HG02588 (cell line): Measurements from ENCODE around the gene BECN2.

Experiments used
- ATAC-seq: cut with Tn5 transposase; IDR thresholded peaks from one replicate; pipeline ENCODE4 v1.9.1; 2021; ENCODE audit warnings: mild to moderate bottlenecking, moderate library complexity; ENCODE audit not compliant: unreplicated experiment

BECN2 gene

DNA sequence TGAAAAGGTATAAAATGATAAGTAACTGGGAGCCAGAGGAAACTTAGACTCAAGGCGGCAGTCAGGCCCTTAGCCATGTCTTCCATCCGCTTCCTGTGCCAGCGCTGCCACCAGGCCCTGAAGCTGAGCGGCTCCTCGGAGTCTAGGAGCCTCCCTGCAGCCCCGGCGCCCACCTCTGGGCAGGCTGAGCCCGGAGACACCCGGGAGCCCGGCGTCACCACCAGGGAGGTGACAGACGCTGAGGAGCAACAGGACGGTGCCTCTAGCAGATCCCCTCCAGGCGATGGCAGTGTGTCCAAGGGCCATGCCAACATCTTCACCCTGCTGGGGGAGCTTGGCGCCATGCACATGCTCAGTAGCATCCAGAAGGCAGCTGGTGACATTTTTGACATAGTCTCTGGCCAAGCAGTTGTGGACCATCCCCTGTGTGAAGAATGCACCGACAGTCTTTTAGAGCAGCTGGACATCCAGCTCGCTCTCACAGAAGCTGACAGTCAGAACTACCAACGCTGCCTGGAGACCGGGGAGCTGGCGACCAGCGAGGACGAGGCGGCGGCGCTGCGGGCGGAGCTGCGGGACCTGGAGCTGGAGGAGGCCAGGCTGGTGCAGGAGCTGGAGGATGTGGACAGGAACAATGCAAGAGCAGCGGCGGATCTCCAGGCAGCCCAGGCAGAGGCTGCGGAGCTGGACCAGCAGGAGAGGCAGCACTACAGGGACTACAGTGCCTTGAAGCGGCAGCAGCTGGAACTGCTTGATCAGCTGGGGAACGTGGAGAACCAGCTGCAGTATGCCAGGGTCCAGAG is at the start of gene BECN2:
Gene BECN2, plus strand, starts transcription at position 76 of the 803 bp plus-strand sequence. Its CDS starts 0 bp downstream, at position 76.
- ATAC-seq = no peak

GRCh38 chr1:241916196-241916595 is 41.4 kb upstream of the BECN2 start:
- ATAC-seq = no peak

GRCh38 chr1:241917487-241917886 is 40.1 kb upstream of the BECN2 start:
- no peak for ATAC-seq

- no peak for ATAC-seq
Measured at GRCh38 chr1:241918879-241919278, 38.7 kb upstream of the BECN2 start.

GRCh38 chr1:241924080-241924808 is 33.3 kb upstream of the BECN2 start:
- ATAC-seq = no peak

DNA sequence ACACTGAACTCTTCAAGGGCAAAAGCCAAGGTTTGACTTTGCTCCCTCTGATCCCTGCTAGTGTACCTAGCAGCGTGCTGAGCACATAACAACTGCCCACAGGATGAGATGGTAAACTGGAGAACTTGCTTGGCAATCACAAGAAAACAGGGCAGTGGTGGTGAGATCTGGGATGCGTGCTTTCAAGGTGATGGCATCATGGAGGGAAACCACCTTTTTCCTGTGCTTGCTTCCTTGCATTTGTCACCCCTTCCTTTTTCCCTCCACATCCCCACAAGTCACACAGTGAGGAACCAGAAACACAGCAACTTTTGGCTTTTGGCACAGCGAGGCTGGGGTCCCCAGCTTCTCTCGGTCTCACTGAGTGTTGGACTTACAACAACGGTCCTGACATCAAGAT is 31.4 kb upstream of the BECN2 start:
- no peak for ATAC-seq

GRCh38 chr1:241927321-241927720 is 30.2 kb upstream of the BECN2 start:
- no peak for ATAC-seq

GRCh38 chr1:241932845-241933244 is 24.7 kb upstream of the BECN2 start:
- ATAC-seq = no peak

GRCh38 chr1:241934201-241934848 is 23.2 kb upstream of the BECN2 start:
- no peak for ATAC-seq

DNA sequence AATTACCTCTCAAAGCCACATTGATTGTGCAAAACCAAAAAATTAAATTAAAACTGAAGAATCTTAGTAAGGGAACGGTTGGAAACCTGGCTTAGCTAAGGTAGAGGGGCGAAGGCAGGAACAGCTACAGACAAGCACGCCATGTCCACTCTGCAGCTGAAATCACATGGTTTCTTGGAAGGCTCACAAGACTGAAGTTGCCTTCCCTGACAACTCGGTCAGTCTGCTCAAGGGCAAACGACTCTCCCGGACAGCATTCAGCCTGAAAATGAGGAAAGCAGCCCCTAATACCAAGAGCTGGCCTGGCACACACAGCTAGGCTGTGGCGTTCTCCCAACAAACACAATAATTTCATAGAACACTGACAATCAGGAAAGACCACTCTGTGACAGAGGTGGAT is 22.7 kb upstream of the BECN2 start:
- no peak for ATAC-seq

DNA sequence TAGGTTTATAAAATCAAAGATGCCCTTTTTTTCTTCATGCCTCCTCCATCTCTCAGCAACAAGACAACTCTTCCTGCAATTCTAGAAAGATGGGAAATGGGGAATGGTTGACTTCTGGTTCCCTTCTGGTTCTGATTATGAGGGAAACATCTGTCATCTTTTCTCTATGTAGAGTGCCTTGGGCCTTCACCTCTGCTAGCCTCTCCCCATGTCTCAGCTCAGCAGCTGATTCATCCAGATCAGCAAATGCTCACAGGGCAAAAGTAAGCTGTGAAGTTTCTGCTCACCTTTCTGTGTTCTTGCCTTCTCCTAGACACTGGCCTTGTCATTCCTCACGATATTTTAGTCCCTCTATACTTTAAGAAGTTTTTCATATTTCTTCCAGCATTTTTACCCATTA is 17.8 kb upstream of the BECN2 start:
- no peak for ATAC-seq

DNA sequence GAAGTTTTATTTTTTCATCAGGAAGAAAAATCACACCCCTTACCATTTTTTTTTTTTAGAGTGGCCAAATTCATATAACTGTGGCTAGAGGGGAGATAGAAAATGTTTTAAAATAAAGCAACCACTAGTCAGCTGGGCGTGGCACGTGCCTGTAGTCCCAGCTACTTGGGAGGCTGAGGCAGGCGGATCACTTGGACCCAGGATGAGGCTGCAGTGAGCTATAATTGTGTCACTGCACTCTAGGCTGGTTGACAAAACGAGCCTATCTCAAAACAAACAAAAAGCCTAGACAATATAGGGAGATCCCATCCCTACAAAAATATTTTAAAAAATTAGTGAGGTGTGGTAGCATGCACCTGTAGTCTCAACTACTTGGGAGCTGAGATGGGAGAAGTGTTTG is 14.8 kb upstream of the BECN2 start:
- ATAC-seq = no peak

GRCh38 chr1:241944300-241944699 is 13.3 kb upstream of the BECN2 start:
- no peak for ATAC-seq

DNA sequence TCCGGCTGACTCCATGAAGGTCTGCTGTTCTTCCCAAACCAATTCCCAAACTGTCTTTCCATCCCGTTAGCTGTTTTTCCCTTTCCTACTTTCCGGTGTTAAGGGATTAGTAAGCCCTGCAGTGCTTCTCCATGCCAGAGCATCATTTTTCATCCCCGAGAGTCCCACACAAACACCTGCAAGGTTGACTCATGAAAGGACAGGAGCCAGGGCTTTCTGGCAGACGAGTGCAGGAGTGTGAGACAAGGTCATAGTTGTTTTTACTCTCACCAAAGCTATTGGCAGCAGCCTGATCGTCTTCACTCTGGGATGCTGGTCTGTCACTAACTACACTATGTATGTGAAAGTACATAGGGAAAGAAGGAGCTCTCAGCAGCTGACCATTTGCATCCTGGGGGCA is 10.2 kb upstream of the BECN2 start:
- no peak for ATAC-seq

GRCh38 chr1:241950390-241950789 is 7.2 kb upstream of the BECN2 start:
- no peak for ATAC-seq

DNA sequence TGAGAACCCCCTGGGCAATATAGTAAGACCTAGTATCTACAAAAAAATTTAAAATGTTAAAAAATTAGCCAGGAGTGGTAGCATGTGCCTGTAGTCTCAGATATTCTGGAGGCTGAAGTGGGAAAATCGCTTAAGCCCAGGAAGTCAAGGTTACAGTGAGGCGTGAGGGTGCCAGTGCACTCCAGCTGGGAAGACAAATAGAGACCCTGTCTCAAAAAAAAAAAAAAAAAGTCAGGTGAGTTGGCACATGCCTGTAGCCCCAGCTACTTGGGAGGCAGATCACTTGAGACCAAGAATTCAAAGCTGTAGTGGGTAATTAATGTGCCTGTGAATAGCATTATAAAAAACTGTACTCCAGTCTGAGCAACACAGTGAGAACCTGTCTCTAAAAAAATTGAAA is 4.6 kb downstream of the BECN2 start:
- no peak for ATAC-seq

GRCh38 chr1:241963722-241964121 is 6.2 kb downstream of the BECN2 start:
- ATAC-seq = no peak

- ATAC-seq = no peak
Measured at GRCh38 chr1:241964550-241965282, 7.1 kb downstream of the BECN2 start.

DNA sequence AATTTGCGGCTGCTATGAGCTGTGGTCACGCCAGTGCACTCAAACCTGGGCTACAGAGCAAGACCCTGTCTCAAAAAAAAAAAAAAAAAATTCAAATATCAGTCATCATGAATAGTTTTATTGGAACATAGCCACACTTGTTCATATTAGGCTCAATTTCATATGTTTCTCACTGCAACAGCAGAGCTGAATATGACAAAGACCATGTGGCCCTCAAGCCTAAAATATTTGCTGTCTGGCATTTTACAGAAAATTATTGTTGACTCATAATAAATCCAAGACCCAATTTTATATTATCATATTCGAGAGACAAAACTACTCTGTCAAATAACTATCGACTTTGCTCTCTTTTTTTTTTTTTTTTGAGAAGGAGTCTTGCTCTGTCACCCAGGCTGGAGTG is 11.0 kb downstream of the BECN2 start:
- ATAC-seq = no peak

- no peak for ATAC-seq
Measured at GRCh38 chr1:241972703-241973369, 15.3 kb downstream of the BECN2 start.

DNA sequence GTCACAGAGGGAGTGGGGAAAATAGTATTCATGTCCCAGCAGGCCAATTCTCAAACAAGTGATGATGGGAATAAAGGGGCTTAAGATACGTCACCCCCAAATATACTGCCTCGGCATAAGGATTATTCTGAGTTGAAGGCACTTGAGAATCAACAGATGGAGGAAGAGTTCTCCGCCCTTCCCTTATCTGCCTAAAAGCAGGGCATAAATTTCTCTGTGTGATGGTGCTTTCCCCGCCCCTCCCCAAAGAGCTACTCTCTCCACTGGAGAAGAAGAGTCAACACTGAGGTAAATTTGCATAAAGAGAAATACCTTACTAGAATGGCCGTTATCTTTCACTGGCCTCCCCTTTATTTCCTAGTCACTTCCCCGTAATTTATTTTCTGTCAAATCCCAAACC is 18.7 kb downstream of the BECN2 start:
- ATAC-seq = no peak
